Tibial nerve (tissue), 4 donors: Measurements from ENCODE around the gene ADGRB3. TPM values are rescaled to one million over a fixed set of nuclear protein-coding genes. Genes with fewer than 3 reads are reported as not detected.

Experiments used
- DNase-seq, 2 donors: peaks; one replicate each; pipeline ENCODE4 v3.0.0-alpha.2; 2019; ENCODE audit warnings: low spot score in 2 of 2
- H3K27ac ChIP-seq, 4 donors: fragments of 200-600 bp; sonication (generic) in 3 of 4; one replicate each; pipeline ENCODE4 v1.5.1; 2017 to 2019; ENCODE audit warnings: mild to moderate bottlenecking in 1 of 4
- H3K27me3 ChIP-seq, 2 donors: fragments of 200-600 bp; sonication (generic) in 1 of 2; one replicate each; pipeline versions ENCODE4 v1.5.1 to v1.6.0; 2017 to 2019
- H3K36me3 ChIP-seq, 3 donors: fragments of 200-600 bp; sonication (generic); one replicate each; pipeline ENCODE4 v1.5.1; 2018 to 2019
- H3K4me1 ChIP-seq, 4 donors: fragments of 200-600 bp; sonication (generic) in 3 of 4; one replicate each; pipeline ENCODE4 v1.5.1; 2017 to 2019
- H3K4me3 ChIP-seq, 4 donors: fragments of 200-600 bp; sonication (generic) in 3 of 4; one replicate each; pipeline ENCODE4 v1.5.1; 2017 to 2019; ENCODE audit warnings: mild to moderate bottlenecking in 1 of 4, moderate library complexity in 1 of 4
- H3K9me3 ChIP-seq, 4 donors: fragments of 200-600 bp; sonication (generic) in 3 of 4; one replicate each; pipeline ENCODE4 v1.5.1; 2017 to 2019
- EP300 ChIP-seq, 2 donors: sonication (generic); formaldehyde crosslinking; IDR thresholded peaks; one replicate each; pipeline ENCODE4 v1.6.1; 2017; ENCODE audit warnings: antibody characterized with exemption in 2 of 2, mild to moderate bottlenecking in 1 of 2
- POLR2A ChIP-seq, 2 donors: fragments of 450-650 bp; IDR thresholded peaks; one replicate each; pipeline ENCODE4 v1.6.1; 2017; ENCODE audit warnings: antibody characterized with exemption in 2 of 2, mild to moderate bottlenecking in 2 of 2, moderate library complexity in 2 of 2
- WGBS, 2 donors: methylation state at CpG; one replicate each; pipeline ENCODE4 v1.1.5; 2018; 5-methylcytosine and 5-hydroxymethylcytosine counted together
- total RNA-seq, 4 donors: library from RNA; depleted of rRNA; stranded (reverse); fragments of >200 nt; gene quantifications; one replicate each; pipeline ENCODE4 v1.1.0, GENCODE V29; 2016
- TF ChIP-seq, protein P1 (sequence below), 5 experiments: fragments of 200-600 bp in 3 of 5; fragments of 450-650 bp in 2 of 5; sonication (generic) in 3 of 5; IDR thresholded peaks; one replicate each; pipeline ENCODE4 v1.5.1; 2016 to 2019; ENCODE audit warnings: antibody characterized with exemption in 5 of 5, mild to moderate bottlenecking in 3 of 5, moderate library complexity in 2 of 5

Gene ADGRB3
- total RNA-seq, 4 donors from 2014 or later = 9.0 to 17.9 (median 11.4) TPM

DNA sequence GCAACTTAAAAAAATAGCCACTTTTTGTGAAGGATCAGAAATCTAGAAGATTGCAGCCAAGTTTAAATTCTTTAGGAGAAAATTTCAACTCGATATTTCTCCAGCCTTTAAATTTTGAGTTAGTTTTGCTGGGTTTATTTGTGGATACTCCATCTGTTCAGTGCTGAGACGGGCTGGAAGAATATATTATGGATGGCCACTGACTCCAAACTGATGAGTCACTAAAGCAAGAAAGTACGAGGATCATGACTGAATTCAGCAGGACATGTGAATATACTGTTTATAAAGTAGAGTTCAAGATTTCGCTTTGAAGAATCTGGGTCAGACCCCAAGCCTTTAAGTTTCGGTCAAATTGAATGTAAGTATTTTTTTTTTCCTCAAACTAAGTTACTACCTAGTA lies 199.5 kb downstream of the ADGRB3 start:
- 41 to 44% methylated on average over 5 of the region's 5 CpGs for WGBS, 2 donors
- Histone ChIP-seq H3K36me3 (no peaks in the 10 kb centered on the region), H3K4me1 (no peaks in the 10 kb centered on the region), H3K9me3 (no peaks in the 10 kb centered on the region), H3K27me3 (no peaks in the 10 kb centered on the region), H3K27ac (no peak overlapping the region), H3K4me3 (no peak overlapping the region)
- DNase-seq = no peak
- TF ChIP-seq, protein P1, sequence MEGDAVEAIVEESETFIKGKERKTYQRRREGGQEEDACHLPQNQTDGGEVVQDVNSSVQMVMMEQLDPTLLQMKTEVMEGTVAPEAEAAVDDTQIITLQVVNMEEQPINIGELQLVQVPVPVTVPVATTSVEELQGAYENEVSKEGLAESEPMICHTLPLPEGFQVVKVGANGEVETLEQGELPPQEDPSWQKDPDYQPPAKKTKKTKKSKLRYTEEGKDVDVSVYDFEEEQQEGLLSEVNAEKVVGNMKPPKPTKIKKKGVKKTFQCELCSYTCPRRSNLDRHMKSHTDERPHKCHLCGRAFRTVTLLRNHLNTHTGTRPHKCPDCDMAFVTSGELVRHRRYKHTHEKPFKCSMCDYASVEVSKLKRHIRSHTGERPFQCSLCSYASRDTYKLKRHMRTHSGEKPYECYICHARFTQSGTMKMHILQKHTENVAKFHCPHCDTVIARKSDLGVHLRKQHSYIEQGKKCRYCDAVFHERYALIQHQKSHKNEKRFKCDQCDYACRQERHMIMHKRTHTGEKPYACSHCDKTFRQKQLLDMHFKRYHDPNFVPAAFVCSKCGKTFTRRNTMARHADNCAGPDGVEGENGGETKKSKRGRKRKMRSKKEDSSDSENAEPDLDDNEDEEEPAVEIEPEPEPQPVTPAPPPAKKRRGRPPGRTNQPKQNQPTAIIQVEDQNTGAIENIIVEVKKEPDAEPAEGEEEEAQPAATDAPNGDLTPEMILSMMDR (IDR thresholded peaks at IDR 0.05) = no peak
- TF ChIP-seq EP300 (IDR thresholded peaks at IDR 0.05) = no peak
- TF ChIP-seq POLR2A (IDR thresholded peaks at IDR 0.05) = no peak

- H3K4me3 ChIP-seq = no peak overlapping the region
- H3K27me3 ChIP-seq = no peaks in the 10 kb centered on the region
- H3K36me3 ChIP-seq = no peaks in the 10 kb centered on the region
- peaks cover 0 to 3% (median 0%) of the 10 kb centered on the region in 4 donors for H3K9me3 ChIP-seq
- TF ChIP-seq, protein P1 (IDR thresholded peaks at IDR 0.05) = no peak
- TF ChIP-seq POLR2A (IDR thresholded peaks at IDR 0.05) (no peak), EP300 (IDR thresholded peaks at IDR 0.05) (no peak)
- no peak for DNase-seq
- no peak overlapping the region for H3K27ac ChIP-seq
- no peaks in the 10 kb centered on the region for H3K4me1 ChIP-seq
Observed at GRCh38 chr6:68838571-68838970, 203.5 kb downstream of the ADGRB3 start.

GRCh38 chr6:68852791-68853190 lies 217.7 kb downstream of the ADGRB3 start:
- Histone ChIP-seq H3K27me3 (no peaks in the 10 kb centered on the region), H3K36me3 (peaks cover 0 to 10% (median 0%) of the 10 kb centered on the region in 3 donors), H3K4me1 (no peaks in the 10 kb centered on the region), H3K4me3 (no peak overlapping the region), H3K9me3 (peaks cover 0 to 3% (median 0%) of the 10 kb centered on the region in 4 donors), H3K27ac (no peak overlapping the region)
- no peak for TF ChIP-seq EP300 (IDR thresholded peaks at IDR 0.05)
- TF ChIP-seq, protein P1 (IDR thresholded peaks at IDR 0.05) = no peak
- TF ChIP-seq POLR2A (IDR thresholded peaks at IDR 0.05) = no peak
- DNase-seq = no peak

DNA sequence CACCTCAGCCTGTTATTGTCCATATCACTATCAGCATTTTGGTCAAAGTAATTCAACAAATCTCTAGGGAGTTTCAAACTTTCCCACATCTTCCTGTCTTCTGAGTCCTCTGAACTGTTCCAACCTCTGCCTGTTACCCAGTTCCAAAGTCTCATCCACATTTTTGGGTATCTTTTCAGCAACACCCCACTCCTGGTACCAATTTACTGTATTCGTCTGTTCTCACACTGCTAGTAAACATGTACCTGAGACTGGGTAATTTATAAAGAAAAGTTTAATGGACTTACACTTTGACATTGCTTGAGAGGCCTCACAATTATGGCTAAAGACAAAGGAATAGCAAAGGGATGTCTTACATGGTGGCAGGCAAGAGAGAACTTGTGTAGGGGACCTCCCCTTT lies 224.2 kb downstream of the ADGRB3 start:
- TF ChIP-seq POLR2A (IDR thresholded peaks at IDR 0.05) (no peak), EP300 (IDR thresholded peaks at IDR 0.05) (no peak)
- TF ChIP-seq, protein P1 (IDR thresholded peaks at IDR 0.05) = no peak
- no peak overlapping the region for H3K27ac ChIP-seq
- no peak for DNase-seq
- peaks cover 0 to 33% (median 5%) of the 10 kb centered on the region in 4 donors for H3K9me3 ChIP-seq
- 86 to 88% methylated on average over 1 of the region's 1 CpG for WGBS, 2 donors
- peaks cover 0 to 25% (median 0%) of the 10 kb centered on the region in 3 donors for H3K36me3 ChIP-seq
- no peaks in the 10 kb centered on the region for H3K27me3 ChIP-seq
- no peaks in the 10 kb centered on the region for H3K4me1 ChIP-seq
- H3K4me3 ChIP-seq = no peak overlapping the region

DNA sequence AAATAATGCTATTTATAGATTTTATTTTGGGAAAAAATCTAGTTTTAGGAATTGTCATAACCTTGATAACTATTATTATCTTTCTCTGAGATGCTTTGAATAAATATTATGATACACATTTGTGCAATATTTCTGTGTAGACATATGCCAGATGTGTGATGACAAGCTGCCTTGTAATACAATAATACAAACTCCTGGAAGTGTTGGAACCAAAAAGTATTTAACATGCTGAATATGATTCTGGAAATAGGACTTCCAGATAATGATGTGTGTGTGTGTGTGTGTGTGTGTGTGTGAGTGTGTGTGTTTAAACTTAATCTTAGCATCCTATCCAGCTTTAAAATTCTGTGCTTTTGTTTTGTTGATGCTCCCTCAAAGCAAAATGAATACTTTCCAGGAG lies 233.6 kb downstream of the ADGRB3 start:
- H3K27me3 ChIP-seq = no peaks in the 10 kb centered on the region
- H3K36me3 ChIP-seq = peaks cover 0 to 8% (median 0%) of the 10 kb centered on the region in 3 donors
- H3K4me1 ChIP-seq = peaks cover 0 to 6% (median 0%) of the 10 kb centered on the region in 4 donors
- peaks cover 0 to 13% (median 2%) of the 10 kb centered on the region in 4 donors for H3K9me3 ChIP-seq
- H3K4me3 ChIP-seq = no peak overlapping the region
- no peak for DNase-seq
- TF ChIP-seq POLR2A (IDR thresholded peaks at IDR 0.05) (no peak), EP300 (IDR thresholded peaks at IDR 0.05) (no peak)
- TF ChIP-seq, protein P1 (IDR thresholded peaks at IDR 0.05) = no peak
- H3K27ac ChIP-seq = no peak overlapping the region
